ENCODE results near the gene DPEP2. TPM values are rescaled to one million over a fixed set of nuclear protein-coding genes. Genes with fewer than 3 reads are reported as not detected.

The DPEP2 gene
- total and polyA plus RNA-seq, 2 of the 4 experiments (the other 2 are of a cell fraction) = not detected

DNA sequence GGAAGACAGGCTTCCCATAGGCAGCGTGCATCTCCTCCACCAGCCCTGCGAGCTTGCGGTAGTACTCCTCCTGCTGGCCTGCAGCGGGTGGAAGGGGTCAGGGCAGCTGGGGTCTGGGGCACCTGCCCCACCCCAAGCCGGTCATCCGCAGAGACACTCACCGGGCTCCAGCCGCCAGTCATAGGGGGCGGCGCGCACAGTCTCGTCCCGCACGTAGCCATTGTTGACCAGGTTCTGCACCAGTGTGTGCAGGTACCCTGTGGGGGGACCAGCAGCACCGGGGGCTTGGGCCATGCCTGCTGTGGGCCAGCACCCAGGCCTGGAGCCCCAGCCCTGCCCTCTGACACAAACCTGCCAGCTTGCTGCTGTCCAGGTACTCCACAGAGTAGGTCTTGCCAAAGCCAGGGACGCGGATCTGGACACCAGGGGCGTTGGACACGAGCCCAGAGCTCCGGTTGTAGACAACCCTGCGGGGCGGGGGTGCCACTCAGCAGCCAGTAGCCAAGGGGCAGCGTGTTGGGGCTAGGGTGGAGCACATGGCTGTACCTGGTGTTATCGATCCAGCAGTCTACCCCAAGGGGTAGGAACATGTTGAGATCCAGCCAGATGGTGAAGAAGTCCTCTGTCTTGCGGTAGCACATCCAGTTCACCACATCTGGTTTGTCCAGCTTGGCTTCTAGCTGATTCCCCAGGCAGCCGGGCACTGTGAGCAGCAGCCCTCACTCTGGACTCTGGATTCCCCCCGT is 56.6 kb downstream of the DPEP2 start (continued):
- TF ChIP-seq RAD21 (IDR thresholded peaks at IDR 0.05; ENCODE audit: low read length) = no peak

DNA sequence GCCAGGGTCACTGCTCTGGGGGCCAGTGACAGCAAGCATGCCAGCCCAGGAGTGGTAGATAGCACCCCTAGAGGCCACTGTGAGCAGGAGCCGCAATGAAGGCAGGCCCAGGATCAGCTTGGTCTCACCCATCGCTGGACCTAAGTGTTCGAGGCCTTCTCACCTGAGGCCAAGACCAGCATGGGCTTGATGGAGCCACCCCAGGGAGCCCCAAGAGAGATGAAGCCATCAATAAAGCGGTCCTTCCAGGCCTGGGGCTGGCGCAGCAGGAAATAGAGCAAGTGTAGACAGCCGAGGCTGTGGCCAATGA is 57.1 kb downstream of the DPEP2 start:
- H4K8ac ChIP-seq (ENCODE audit: low read depth in 2 of 2, low read length in 2 of 2) = no peak overlapping the region
- BruUV-seq (replicated peaks) = no TSS peak
- DNase-seq (peak; percentile 20), ATAC-seq (ENCODE audit: low read depth) (peak; percentile 53)
- no peak overlapping the region for H3K9ac ChIP-seq (ENCODE audit: low read depth, low read length)
- ChIA-PET CTCF (interaction anchor here (0.5 to 0.8 kb wide), 3 partner anchors 53 to 113 kb away, joined by 3 read pairs; no protein-coding TSS in a partner anchor), POLR2A (ENCODE audit: unreplicated experiment) (no interaction called here)
- H3K36me3 ChIP-seq (ENCODE audit: control insufficient read depth, insufficient read depth, low read length) = peaks cover 74% of the 10 kb centered on the region
- H3K23ac ChIP-seq (ENCODE audit: low read depth, low read length) = no peak overlapping the region
- no peak overlapping the region for H2AK5ac ChIP-seq (ENCODE audit: low read depth, low read length)
- peaks cover 1% of the 10 kb centered on the region for H3K4me1 ChIP-seq (ENCODE audit: control insufficient read depth, insufficient read depth, low read length)
- H4K20me1 ChIP-seq (ENCODE audit: insufficient read depth, low read length) = peaks cover 54% of the 10 kb centered on the region
- no peak overlapping the region for H2AFZ ChIP-seq (replicated peaks; ENCODE audit: low read length, poor library complexity)
- TF ChIP-seq SMC3 (IDR thresholded peaks at IDR 0.05; ENCODE audit: low read depth, low read length) = no peak
- TF ChIP-seq CEBPB (IDR thresholded peaks at IDR 0.05; ENCODE audit: low read depth, low read length) = no peak
- TF ChIP-seq, protein P1, sequence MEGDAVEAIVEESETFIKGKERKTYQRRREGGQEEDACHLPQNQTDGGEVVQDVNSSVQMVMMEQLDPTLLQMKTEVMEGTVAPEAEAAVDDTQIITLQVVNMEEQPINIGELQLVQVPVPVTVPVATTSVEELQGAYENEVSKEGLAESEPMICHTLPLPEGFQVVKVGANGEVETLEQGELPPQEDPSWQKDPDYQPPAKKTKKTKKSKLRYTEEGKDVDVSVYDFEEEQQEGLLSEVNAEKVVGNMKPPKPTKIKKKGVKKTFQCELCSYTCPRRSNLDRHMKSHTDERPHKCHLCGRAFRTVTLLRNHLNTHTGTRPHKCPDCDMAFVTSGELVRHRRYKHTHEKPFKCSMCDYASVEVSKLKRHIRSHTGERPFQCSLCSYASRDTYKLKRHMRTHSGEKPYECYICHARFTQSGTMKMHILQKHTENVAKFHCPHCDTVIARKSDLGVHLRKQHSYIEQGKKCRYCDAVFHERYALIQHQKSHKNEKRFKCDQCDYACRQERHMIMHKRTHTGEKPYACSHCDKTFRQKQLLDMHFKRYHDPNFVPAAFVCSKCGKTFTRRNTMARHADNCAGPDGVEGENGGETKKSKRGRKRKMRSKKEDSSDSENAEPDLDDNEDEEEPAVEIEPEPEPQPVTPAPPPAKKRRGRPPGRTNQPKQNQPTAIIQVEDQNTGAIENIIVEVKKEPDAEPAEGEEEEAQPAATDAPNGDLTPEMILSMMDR (conservative IDR thresholded peaks at IDR 0.05; ENCODE audit: low read depth, low read length) = peak; percentile 52
- TF ChIP-seq MXI1 (IDR thresholded peaks at IDR 0.05; ENCODE audit: borderline replicate concordance, low read depth, low read length) = no peak
- TF ChIP-seq RAD21 (IDR thresholded peaks at IDR 0.05; ENCODE audit: low read length) = peak; percentile 46
- H2BK20ac ChIP-seq (ENCODE audit: low read depth, low read length) = no peak overlapping the region
- H3K4me2 ChIP-seq (ENCODE audit: low read depth, low read length) = no peak overlapping the region
- H3K27ac ChIP-seq (ENCODE audit: insufficient read depth, low read length) = no peak overlapping the region
- intact Hi-C loops (cut with micrococcal nuclease) (no loop called here), in situ Hi-C loops (cut with MboI; ENCODE audit: low sequenced_read_pairs) (loop anchor here (25.0 kb wide), 1 partner anchor 405 kb away; the partner anchor contains the start of gene RIPOR1), dilution Hi-C loops (cut with HindIII; ENCODE audit: low sequenced_read_pairs, unreplicated experiment) (no loop called here)
- no peak overlapping the region for H2BK5ac ChIP-seq (ENCODE audit: low read depth, low read length, poor library complexity, severe bottlenecking)
- no peak overlapping the region for H2BK15ac ChIP-seq (ENCODE audit: low read depth, low read length)
- no peak overlapping the region for H3K14ac ChIP-seq (replicated peaks; ENCODE audit: low read depth, low read length)
- H2BK120ac ChIP-seq (ENCODE audit: low read depth, low read length) = no peak overlapping the region
- H3K9me3 ChIP-seq (ENCODE audit: control insufficient read depth, insufficient read depth, low read length) = no peaks in the 10 kb centered on the region
- peaks cover 2% of the 10 kb centered on the region; the same call in 1 of the 2 replicates for H3K9me1 ChIP-seq (ENCODE audit: insufficient read depth, low read length)
- H3K79me1 ChIP-seq (ENCODE audit: low read depth in 1 of 2, low read length in 2 of 2) = peaks cover 15 to 76% of the 10 kb centered on the region in 2 experiments
- peak overlapping the region; percentile 70 for H2AK9ac ChIP-seq (replicated peaks; ENCODE audit: low read depth, low read length, poor library complexity)
- H4K5ac ChIP-seq (ENCODE audit: low read depth, low read length) = no peak overlapping the region
- no peak overlapping the region for H4K91ac ChIP-seq (ENCODE audit: insufficient read depth, low read depth, low read length)
- H3K4me3 ChIP-seq (ENCODE audit: insufficient read depth, low read depth, low read length) = no peak overlapping the region
- WGBS, 2 experiments (ENCODE audit: extremely low coverage in 2 of 2, insufficient read length in 1 of 2) = 74% methylated on average over 5 of the region's 6 CpGs; no CpG with 5 or more reads in 1 of the 2 experiments
- no peaks in the 10 kb centered on the region for H3K27me3 ChIP-seq (ENCODE audit: control insufficient read depth, insufficient read depth, low read length)
- H3K18ac ChIP-seq (ENCODE audit: low read depth, low read length) = no peak overlapping the region
- H3K56ac ChIP-seq (ENCODE audit: extremely low read depth, insufficient read depth, low read length) = no peak overlapping the region
- no peak overlapping the region for H3K4ac ChIP-seq (ENCODE audit: low read depth, low read length)

Measured in IMR-90 (cell line).